Measurements from ENCODE around the gene NUAK1. TPM values are rescaled to one million over a fixed set of nuclear protein-coding genes. Genes with fewer than 3 reads are reported as not detected.

Gene NUAK1
- total and polyA plus RNA-seq, 2 donors (not counting 1 experiment from before 2014, with no cell fraction given) = 5.1 to 20.7 TPM

- Histone ChIP-seq H3K4me2 (ENCODE audit: extremely low read depth, insufficient read depth, low read length) (peak overlapping the region; percentile 40), H3K79me2 (ENCODE audit: control insufficient read depth, insufficient read depth, low read length) (no peaks in the 10 kb centered on the region), H3K9me3 (ENCODE audit: control insufficient read depth, insufficient read depth, low read depth, low read length) (no peaks in the 10 kb centered on the region), H3K27ac (ENCODE audit: insufficient read depth, low read length) (peak overlapping the region; percentile 8), H3K9ac (ENCODE audit: insufficient read depth, low read length) (no peak overlapping the region), H3K4me3 (replicated peaks in 1 of 4; ENCODE audit: control extremely low read depth in 1 of 4, insufficient read depth in 1 of 4, low read depth in 3 of 4, low read length in 4 of 4) (no peak overlapping the region), H4K20me1 (ENCODE audit: control insufficient read depth, extremely low read depth, insufficient read depth, low read length) (no peaks in the 10 kb centered on the region), H2AFZ (ENCODE audit: low read length) (no peak overlapping the region), H3K27me3 (ENCODE audit: control insufficient read depth, insufficient read depth, low read length) (no peaks in the 10 kb centered on the region), H3K4me1 (ENCODE audit: control insufficient read depth, extremely low read depth, insufficient read depth, low read length) (peaks cover 10% of the 10 kb centered on the region), H3K36me3 (ENCODE audit: control insufficient read depth, insufficient read depth, low read length) (no peaks in the 10 kb centered on the region)
- peak; percentile 75 to 94 for DNase-seq (ENCODE audit: low read depth in 2 of 2)
- TF ChIP-seq CTCF (conservative IDR thresholded peaks at IDR 0.05 in 1 of 2, IDR thresholded peaks at IDR 0.05 in 1 of 2; ENCODE audit: low read depth in 1 of 2, low read length in 2 of 2) (no peak), EZH2 (IDR thresholded peaks at IDR 0.05; ENCODE audit: low read length, missing control alignments) (no peak)
Measured at GRCh38 chr12:106090591-106091445, 47.9 kb downstream of the NUAK1 start.

DNA sequence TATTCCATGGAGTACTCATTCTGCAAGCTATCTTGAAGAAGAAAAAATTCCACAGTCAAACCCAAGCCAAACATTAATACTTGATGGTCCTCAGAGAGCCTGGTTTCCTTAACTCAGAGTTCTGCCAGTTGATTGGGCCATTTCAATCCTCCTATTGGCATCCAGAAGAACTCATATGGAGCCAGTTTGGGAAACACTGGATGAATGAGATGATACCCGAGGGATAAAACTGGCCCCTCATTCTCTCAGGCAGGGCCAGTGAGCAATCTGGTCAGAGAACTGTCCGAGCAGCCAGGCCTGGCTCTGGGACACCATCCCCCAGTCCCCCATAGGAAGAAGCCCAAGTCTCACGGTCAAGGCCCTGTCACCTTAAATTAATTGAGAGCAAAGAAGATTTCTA, 48.8 kb downstream of the NUAK1 start:
- Histone ChIP-seq H3K27ac (ENCODE audit: insufficient read depth, low read length) (no peak overlapping the region), H3K9ac (ENCODE audit: insufficient read depth, low read length) (no peak overlapping the region)
- DNase-seq (ENCODE audit: low read depth in 2 of 2) = no peak

More for the DNA sequence above, 48.8 kb downstream of the NUAK1 start:
- Histone ChIP-seq H3K4me1 (ENCODE audit: control insufficient read depth, extremely low read depth, insufficient read depth, low read length) (peaks cover 14% of the 10 kb centered on the region), H3K9me3 (ENCODE audit: control insufficient read depth, insufficient read depth, low read depth, low read length) (no peaks in the 10 kb centered on the region), H3K36me3 (ENCODE audit: control insufficient read depth, insufficient read depth, low read length) (no peaks in the 10 kb centered on the region), H3K27me3 (ENCODE audit: control insufficient read depth, insufficient read depth, low read length) (no peaks in the 10 kb centered on the region), H3K79me2 (ENCODE audit: control insufficient read depth, insufficient read depth, low read length) (no peaks in the 10 kb centered on the region), H3K4me3 (replicated peaks in 1 of 4; ENCODE audit: control extremely low read depth in 1 of 4, insufficient read depth in 1 of 4, low read depth in 3 of 4, low read length in 4 of 4) (no peak overlapping the region), H2AFZ (ENCODE audit: low read length) (no peak overlapping the region), H4K20me1 (ENCODE audit: control insufficient read depth, extremely low read depth, insufficient read depth, low read length) (no peaks in the 10 kb centered on the region), H3K4me2 (ENCODE audit: extremely low read depth, insufficient read depth, low read length) (no peak overlapping the region)
- TF ChIP-seq EZH2 (IDR thresholded peaks at IDR 0.05; ENCODE audit: low read length, missing control alignments) (no peak), CTCF (conservative IDR thresholded peaks at IDR 0.05 in 1 of 2, IDR thresholded peaks at IDR 0.05 in 1 of 2; ENCODE audit: low read depth in 1 of 2, low read length in 2 of 2) (no peak)
